HepG2 (cell line): ENCODE data around the gene PROM2.

Experiments
- FOXA3 ChIP-seq: IDR thresholded peaks from 2 replicates; pipeline ENCODE4 v1.6.1; 2016; ENCODE audit warnings: missing genetic modification reagents, missing compliant biosample characterization
- POLR2A ChIP-seq, 2 experiments: IDR thresholded peaks; 2 replicates each; pipeline ENCODE4 v1.6.1; 2011; ENCODE audit warnings: low read depth in 2 of 2, low read length in 2 of 2, mild to moderate bottlenecking in 1 of 2, moderate library complexity in 1 of 2; ENCODE audit not compliant: insufficient read depth in 1 of 2
- TBX2 ChIP-seq: sonication (generic); formaldehyde crosslinking; IDR thresholded peaks from 2 replicates; pipeline ENCODE4 v1.5.0; 2020; ENCODE audit warnings: missing genetic modification reagents, mild to moderate bottlenecking, borderline replicate concordance
- TCF7 ChIP-seq: sonication (generic); IDR thresholded peaks from 2 replicates; pipeline ENCODE4 v1.6.1; 2016; ENCODE audit warnings: antibody characterized with exemption, low read depth
- TCF7L2 ChIP-seq: IDR thresholded peaks from 2 replicates; pipeline ENCODE4 v1.6.1; 2011; ENCODE audit warnings: mild to moderate bottlenecking, low read depth, low read length, moderate library complexity
- TF ChIP-seq, protein P1 (sequence below): sonication (generic); formaldehyde crosslinking; IDR thresholded peaks from 2 replicates; pipeline ENCODE4 v1.8.0; 2022; ENCODE audit warnings: missing genetic modification reagents, mild to moderate bottlenecking, moderate library complexity, borderline replicate concordance

DNA sequence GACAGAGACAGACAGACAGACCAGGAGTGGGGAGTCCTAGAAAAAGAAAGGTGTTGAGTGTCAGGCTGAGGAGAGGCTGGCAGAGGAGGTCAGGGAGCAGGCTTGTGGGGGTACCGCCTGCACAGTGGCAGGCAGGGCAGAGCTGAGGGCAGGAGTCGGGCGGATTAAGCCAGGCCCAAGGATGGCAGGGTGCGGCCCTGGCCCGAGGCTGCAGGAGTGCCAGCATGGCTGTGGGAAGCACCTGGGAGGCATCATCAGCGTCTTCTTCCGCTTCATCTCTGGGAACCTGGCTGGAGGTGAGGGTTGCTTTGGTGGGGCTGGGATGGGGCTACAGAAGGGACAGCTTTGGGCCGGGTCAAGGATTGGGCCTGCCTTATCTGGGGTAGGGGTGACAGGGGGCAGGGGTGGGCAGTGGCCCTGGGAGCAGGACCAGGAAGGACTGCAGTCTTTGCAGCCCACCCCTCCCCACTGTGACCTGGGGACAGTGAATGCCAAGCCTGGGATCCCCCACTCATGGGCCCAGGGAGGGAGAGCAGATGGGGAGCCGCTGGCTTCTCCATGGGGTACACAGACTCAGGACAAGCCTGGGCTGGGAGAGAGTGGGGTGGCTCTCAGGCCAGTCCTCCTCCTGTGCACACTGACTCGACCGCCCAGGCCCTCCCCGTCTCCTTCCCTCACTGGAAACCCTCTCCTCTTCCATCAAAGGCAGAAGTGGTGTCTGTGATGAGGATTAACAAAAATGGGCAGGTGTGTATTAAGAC, 43.6 kb downstream of the PROM2 start:
- TF ChIP-seq FOXA3 (CRISPR knock-in tag) (no peak), TBX2 (no peak), TCF7L2 (no peak), POLR2A (IDR thresholded peaks at IDR 0.05; ENCODE audit: insufficient read depth in 1 of 2, low read depth in 2 of 2, low read length in 2 of 2) (no peak), TCF7 (no peak)
- TF ChIP-seq, protein P1, sequence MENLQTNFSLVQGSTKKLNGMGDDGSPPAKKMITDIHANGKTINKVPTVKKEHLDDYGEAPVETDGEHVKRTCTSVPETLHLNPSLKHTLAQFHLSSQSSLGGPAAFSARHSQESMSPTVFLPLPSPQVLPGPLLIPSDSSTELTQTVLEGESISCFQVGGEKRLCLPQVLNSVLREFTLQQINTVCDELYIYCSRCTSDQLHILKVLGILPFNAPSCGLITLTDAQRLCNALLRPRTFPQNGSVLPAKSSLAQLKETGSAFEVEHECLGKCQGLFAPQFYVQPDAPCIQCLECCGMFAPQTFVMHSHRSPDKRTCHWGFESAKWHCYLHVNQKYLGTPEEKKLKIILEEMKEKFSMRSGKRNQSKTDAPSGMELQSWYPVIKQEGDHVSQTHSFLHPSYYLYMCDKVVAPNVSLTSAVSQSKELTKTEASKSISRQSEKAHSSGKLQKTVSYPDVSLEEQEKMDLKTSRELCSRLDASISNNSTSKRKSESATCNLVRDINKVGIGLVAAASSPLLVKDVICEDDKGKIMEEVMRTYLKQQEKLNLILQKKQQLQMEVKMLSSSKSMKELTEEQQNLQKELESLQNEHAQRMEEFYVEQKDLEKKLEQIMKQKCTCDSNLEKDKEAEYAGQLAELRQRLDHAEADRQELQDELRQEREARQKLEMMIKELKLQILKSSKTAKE (CRISPR knock-in tag), result no peak
